Skeletal muscle satellite cell (primary cell): ENCODE results near the gene TNFSF13.

Experiments
- H3K27me3 ChIP-seq: 2 replicates; pipeline ENCODE4 v1.7.0; 2013; ENCODE audit warnings: low read length; ENCODE audit not compliant: control insufficient read depth, insufficient read depth
- H3K36me3 ChIP-seq: 2 replicates; pipeline ENCODE4 v1.7.0; 2013; ENCODE audit warnings: mild to moderate bottlenecking, control low read depth, low read length; ENCODE audit not compliant: insufficient read depth
- H3K4me1 ChIP-seq: 2 replicates; pipeline ENCODE4 v1.7.0; 2013; ENCODE audit warnings: low read length; ENCODE audit not compliant: control insufficient read depth, insufficient read depth
- H3K4me2 ChIP-seq: 2 replicates; pipeline ENCODE4 v1.7.0; 2013; ENCODE audit warnings: mild to moderate bottlenecking, low read length
- H3K4me3 ChIP-seq: 2 replicates; pipeline ENCODE4 v1.7.0; 2013; ENCODE audit warnings: low read length
- H3K9ac ChIP-seq: 2 replicates; pipeline ENCODE4 v1.7.0; 2013; ENCODE audit warnings: mild to moderate bottlenecking, low read depth, low read length, moderate library complexity
- H3K9me3 ChIP-seq: replicated peaks from 2 replicates; pipeline ENCODE4 v1.7.0; 2013; ENCODE audit warnings: mild to moderate bottlenecking, control low read depth, low read length

Gene TNFSF13

GRCh38 chr17:7563115-7563869 lies 4.7 kb downstream of the TNFSF13 start:
- Histone ChIP-seq H3K36me3 (peaks cover 35% of the 10 kb centered on the region), H3K4me1 (peaks cover 29% of the 10 kb centered on the region), H3K4me2 (peak overlapping the region; percentile 91), H3K9me3 (no peaks in the 10 kb centered on the region), H3K27me3 (no peaks in the 10 kb centered on the region), H3K9ac (peak overlapping the region; percentile 93), H3K4me3 (peak overlapping the region; percentile 85)

- Histone ChIP-seq H3K9me3 (no peaks in the 10 kb centered on the region), H3K4me1 (peaks cover 8% of the 10 kb centered on the region), H3K4me3 (no peak overlapping the region), H3K36me3 (peaks cover 65% of the 10 kb centered on the region), H3K4me2 (no peak overlapping the region), H3K9ac (no peak overlapping the region), H3K27me3 (no peaks in the 10 kb centered on the region)
These were observed 11.0 kb downstream of the TNFSF13 start for GRCh38 chr17:7569571-7569970.

DNA sequence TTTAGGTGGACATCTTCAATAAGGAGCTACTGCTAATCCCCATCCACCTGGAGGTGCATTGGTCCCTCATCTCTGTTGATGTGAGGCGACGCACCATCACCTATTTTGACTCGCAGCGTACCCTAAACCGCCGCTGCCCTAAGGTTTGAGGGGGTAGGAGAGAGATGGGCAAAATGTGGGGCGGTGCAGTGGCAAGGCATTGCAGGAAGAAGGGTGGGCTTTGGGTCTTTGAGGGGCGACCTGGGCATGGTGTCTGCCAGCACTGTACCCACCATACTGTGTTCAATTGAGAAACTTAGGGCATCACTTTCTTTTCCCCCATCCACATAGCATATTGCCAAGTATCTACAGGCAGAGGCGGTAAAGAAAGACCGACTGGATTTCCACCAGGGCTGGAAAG lies 11.8 kb downstream of the TNFSF13 start:
- H3K9me3 ChIP-seq = no peaks in the 10 kb centered on the region
- no peak overlapping the region for H3K9ac ChIP-seq
- H3K27me3 ChIP-seq = no peaks in the 10 kb centered on the region

DNA sequence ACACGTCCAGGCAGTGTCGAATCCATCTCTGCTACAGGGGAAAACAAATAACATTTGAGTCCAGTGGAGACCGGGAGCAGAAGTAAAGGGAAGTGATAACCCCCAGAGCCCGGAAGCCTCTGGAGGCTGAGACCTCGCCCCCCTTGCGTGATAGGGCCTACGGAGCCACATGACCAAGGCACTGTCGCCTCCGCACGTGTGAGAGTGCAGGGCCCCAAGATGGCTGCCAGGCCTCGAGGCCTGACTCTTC lies 13.7 kb downstream of the TNFSF13 start:
- H3K4me3 ChIP-seq = peak overlapping the region; percentile 66
- no peaks in the 10 kb centered on the region for H3K27me3 ChIP-seq
- H3K4me1 ChIP-seq = peaks cover 33% of the 10 kb centered on the region
- peak overlapping the region; percentile 80 for H3K4me2 ChIP-seq
- H3K9me3 ChIP-seq = no peaks in the 10 kb centered on the region
- peaks cover 69% of the 10 kb centered on the region for H3K36me3 ChIP-seq
- peak overlapping the region; percentile 80 for H3K9ac ChIP-seq

More for the DNA sequence above, 11.8 kb downstream of the TNFSF13 start:
- Histone ChIP-seq H3K4me3 (no peak overlapping the region), H3K4me1 (peaks cover 16% of the 10 kb centered on the region), H3K4me2 (no peak overlapping the region), H3K36me3 (peaks cover 65% of the 10 kb centered on the region)

DNA sequence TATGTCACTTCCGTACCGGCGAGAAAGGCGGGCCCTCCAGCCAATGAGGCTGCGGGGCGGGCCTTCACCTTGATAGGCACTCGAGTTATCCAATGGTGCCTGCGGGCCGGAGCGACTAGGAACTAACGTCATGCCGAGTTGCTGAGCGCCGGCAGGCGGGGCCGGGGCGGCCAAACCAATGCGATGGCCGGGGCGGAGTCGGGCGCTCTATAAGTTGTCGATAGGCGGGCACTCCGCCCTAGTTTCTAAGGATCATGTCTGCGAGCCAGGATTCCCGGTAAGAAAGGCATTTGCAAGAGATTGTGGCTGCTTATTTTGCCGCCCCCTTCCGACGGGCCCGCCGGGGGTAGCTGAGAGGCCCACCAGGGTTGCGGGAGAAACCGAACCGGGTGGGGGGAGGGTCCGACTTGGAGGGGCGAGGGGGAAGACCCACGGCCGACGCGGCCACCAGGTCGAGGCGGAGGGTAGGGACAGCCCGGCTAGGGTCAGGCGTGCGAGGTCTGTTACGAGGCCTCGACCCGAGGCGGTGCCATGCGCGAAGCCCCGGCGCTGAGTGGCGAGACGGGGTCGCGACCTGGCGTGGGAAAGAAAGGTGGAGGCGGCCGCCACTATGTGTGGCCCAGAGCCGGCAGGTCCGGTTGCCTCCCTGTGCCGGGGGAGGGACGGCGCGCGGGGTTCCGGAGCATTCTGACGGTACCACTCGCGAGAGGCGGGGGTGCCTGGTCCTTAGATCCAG lies 14.2 kb downstream of the TNFSF13 start:
- Histone ChIP-seq H3K9ac (peak overlapping the region; percentile 99), H3K4me3 (peak overlapping the region; percentile 90), H3K4me1 (peaks cover 38% of the 10 kb centered on the region), H3K27me3 (no peaks in the 10 kb centered on the region), H3K36me3 (peaks cover 70% of the 10 kb centered on the region), H3K9me3 (no peaks in the 10 kb centered on the region), H3K4me2 (peak overlapping the region; percentile 50)

DNA sequence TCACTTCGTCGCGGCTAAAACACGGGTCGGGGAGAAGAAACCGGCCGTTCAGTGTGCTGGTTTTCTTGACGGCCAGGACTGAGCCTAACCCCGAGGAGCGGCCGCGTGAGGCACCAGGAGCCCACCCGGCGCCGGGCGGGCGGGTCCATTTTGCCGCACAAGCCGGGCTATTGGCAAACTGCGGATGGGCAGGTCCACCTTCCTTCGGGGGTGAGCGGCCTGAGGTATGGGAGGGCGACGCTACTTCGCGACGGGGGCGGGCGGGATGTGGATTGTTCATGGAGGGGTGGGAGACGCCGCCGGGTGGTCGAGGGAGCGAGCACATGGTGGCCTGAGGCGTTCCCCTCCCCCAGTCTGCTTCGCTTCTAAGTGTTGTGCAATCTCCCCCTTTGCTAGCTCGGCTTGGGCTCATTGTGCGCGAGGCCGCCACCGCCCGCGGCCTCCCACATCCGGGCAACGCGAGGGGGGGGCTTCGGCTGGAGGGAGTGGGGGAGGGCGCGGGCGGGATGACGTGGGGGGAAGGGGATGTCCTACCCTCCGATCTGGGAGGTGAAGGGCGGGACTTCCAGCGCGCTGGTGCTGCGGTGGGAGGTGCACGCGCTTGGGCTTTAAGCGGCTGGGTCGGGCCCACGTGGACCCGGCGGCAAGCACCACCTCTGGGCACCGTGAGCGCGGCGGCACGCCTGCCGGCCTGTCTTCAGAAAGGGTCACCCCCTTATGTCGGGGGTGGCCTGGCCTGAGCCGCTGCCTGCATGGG lies 15.0 kb downstream of the TNFSF13 start:
- Histone ChIP-seq H3K27me3 (no peaks in the 10 kb centered on the region), H3K36me3 (peaks cover 76% of the 10 kb centered on the region)

GRCh38 chr17:7574176-7574953 lies 15.8 kb downstream of the TNFSF13 start:
- Histone ChIP-seq H3K4me2 (peak overlapping the region; percentile 89), H3K9me3 (no peaks in the 10 kb centered on the region), H3K4me1 (peaks cover 52% of the 10 kb centered on the region), H3K9ac (peak overlapping the region; percentile 99), H3K36me3 (peaks cover 82% of the 10 kb centered on the region), H3K4me3 (peak overlapping the region; percentile 90), H3K27me3 (no peaks in the 10 kb centered on the region)

More for the DNA sequence above, 15.0 kb downstream of the TNFSF13 start:
- H3K9ac ChIP-seq = peak overlapping the region; percentile 99
- peak overlapping the region; percentile 90 for H3K4me3 ChIP-seq
- peaks cover 44% of the 10 kb centered on the region for H3K4me1 ChIP-seq
- H3K9me3 ChIP-seq = no peaks in the 10 kb centered on the region
- peak overlapping the region; percentile 89 for H3K4me2 ChIP-seq

DNA sequence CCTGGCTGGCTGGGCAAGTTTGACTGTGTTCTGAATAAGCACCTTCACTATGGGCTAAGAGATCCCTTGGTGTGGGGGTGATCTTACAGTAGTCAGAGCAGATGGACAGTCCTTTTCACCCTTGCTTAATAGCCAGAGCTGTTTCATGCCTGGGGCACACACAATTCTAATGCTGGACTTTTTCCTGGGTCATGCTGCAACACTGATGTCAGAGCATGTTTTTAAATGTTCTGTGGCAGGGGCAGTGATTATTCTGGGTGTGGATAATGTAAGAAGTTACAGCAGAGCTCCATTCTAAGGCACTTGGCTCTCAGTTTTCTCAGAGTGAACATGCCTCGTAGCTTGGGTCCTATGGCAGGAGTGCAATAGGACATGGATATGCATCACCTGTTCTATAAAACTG lies 16.9 kb downstream of the TNFSF13 start:
- Histone ChIP-seq H3K4me1 (peaks cover 60% of the 10 kb centered on the region), H3K4me2 (peak overlapping the region; percentile 89), H3K27me3 (no peaks in the 10 kb centered on the region), H3K36me3 (peaks cover 73% of the 10 kb centered on the region), H3K4me3 (peak overlapping the region; percentile 90), H3K9me3 (no peaks in the 10 kb centered on the region), H3K9ac (peak overlapping the region; percentile 99)

DNA sequence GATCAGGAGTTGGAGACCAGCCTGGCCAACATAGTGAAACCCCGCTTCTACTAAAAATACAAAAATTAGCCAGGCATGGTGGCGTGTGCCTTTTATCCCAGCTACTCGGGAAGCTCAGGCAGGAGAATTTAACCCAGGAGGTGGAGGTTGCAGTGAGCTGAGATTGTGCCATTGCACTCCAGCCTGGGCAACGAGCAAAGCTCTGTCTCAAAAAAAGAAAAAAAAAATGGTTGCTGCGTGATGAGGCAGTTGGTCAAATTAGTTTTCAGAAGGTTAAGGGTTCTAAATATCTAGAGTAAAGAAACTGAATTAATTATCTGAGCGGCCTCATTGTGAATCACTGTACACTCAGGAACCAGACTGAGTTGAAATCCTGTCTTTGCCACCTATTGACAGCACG lies 17.4 kb downstream of the TNFSF13 start:
- Histone ChIP-seq H3K27me3 (no peaks in the 10 kb centered on the region), H3K9me3 (no peaks in the 10 kb centered on the region), H3K4me3 (peak overlapping the region; percentile 90), H3K4me2 (peak overlapping the region; percentile 89), H3K4me1 (peaks cover 64% of the 10 kb centered on the region), H3K36me3 (peaks cover 73% of the 10 kb centered on the region), H3K9ac (peak overlapping the region; percentile 99)

DNA sequence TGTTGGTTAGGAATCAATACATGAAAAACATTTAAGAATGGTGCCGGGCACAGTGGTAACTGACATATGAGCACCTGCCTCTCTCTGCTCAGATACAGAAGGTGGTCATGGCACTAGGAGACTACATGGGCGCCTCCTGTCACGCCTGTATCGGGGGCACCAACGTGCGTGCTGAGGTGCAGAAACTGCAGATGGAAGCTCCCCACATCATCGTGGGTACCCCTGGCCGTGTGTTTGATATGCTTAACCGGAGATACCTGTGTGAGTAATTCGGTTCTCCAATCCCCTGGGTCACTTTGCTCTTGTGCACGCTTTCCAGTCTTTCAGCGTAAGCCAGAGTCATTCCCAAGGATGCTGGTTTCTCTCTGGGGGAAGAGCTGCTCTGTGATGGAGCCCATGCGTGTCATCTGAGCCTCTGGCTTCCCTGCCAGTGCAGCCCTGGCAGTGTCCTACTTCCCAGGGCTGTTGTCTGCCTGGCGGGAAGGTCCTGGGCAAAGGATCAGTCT lies 17.9 kb downstream of the TNFSF13 start:
- no peak overlapping the region for H3K9ac ChIP-seq
- H3K36me3 ChIP-seq = peaks cover 68% of the 10 kb centered on the region
- H3K4me2 ChIP-seq = peak overlapping the region; percentile 89
- H3K9me3 ChIP-seq = no peaks in the 10 kb centered on the region
- no peak overlapping the region for H3K4me3 ChIP-seq
- no peaks in the 10 kb centered on the region for H3K27me3 ChIP-seq
- H3K4me1 ChIP-seq = peaks cover 64% of the 10 kb centered on the region
